Measurements from ENCODE around the gene ATF7. TPM values are rescaled to one million over a fixed set of nuclear protein-coding genes. Genes with fewer than 3 reads are reported as not detected.

The ATF7 gene
- total RNA-seq, 4 donors from 2014 or later = 25.6 to 38.0 (median 29.8) TPM

- Histone ChIP-seq H3K9me3 (no peaks in the 10 kb centered on the region), H3K36me3 (no peaks in the 10 kb centered on the region)
- no peak for DNase-seq
Measured at GRCh38 chr12:53627919-53628318, 1.7 kb upstream of the ATF7 start.

DNA sequence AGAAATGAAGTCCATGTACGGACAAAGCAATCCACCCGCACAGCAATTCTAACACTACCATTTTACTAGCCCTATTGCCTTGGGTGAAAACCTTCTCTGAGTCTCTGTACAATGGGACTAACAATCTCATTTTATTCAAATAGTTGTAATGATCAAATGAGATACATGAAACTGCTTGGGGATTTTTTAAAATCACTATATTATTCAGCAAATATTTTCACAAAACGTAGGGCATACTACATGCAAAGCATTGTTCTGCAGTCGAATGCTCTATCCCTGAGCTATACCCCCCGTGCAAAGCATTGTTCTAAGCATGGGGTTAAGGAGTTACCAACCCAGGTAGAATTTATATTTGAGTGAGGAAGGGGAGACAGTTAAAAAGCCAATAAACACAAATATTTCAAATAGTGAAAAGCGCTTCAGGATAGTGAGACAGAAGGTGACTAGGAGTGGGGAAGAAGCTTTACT, 554 bp upstream of the ATF7 start:
- TF ChIP-seq, protein P1, sequence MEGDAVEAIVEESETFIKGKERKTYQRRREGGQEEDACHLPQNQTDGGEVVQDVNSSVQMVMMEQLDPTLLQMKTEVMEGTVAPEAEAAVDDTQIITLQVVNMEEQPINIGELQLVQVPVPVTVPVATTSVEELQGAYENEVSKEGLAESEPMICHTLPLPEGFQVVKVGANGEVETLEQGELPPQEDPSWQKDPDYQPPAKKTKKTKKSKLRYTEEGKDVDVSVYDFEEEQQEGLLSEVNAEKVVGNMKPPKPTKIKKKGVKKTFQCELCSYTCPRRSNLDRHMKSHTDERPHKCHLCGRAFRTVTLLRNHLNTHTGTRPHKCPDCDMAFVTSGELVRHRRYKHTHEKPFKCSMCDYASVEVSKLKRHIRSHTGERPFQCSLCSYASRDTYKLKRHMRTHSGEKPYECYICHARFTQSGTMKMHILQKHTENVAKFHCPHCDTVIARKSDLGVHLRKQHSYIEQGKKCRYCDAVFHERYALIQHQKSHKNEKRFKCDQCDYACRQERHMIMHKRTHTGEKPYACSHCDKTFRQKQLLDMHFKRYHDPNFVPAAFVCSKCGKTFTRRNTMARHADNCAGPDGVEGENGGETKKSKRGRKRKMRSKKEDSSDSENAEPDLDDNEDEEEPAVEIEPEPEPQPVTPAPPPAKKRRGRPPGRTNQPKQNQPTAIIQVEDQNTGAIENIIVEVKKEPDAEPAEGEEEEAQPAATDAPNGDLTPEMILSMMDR (IDR thresholded peaks at IDR 0.05) = no peak
- TF ChIP-seq POLR2A (IDR thresholded peaks at IDR 0.05) = no peak
- DNase-seq = no peak
- H3K27ac ChIP-seq = peak overlapping the region; percentile 82 to 96 (median 89)
- no peaks in the 10 kb centered on the region for H3K9me3 ChIP-seq
- H3K4me3 ChIP-seq = peak overlapping the region; percentile 53 to 88 (median 62)
- H3K4me1 ChIP-seq = peaks cover 0 to 21% (median 4%) of the 10 kb centered on the region in 4 donors
- H3K36me3 ChIP-seq = no peaks in the 10 kb centered on the region
- no peaks in the 10 kb centered on the region for H3K27me3 ChIP-seq

More at GRCh38 chr12:53627919-53628318, 1.7 kb upstream of the ATF7 start:
- H3K4me3 ChIP-seq = no peak overlapping the region
- TF ChIP-seq, protein P1 (IDR thresholded peaks at IDR 0.05) = no peak
- TF ChIP-seq POLR2A (IDR thresholded peaks at IDR 0.05) = no peak
- H3K27ac ChIP-seq = no peak overlapping the region
- H3K4me1 ChIP-seq = peaks cover 0 to 21% (median 4%) of the 10 kb centered on the region in 4 donors
- no peaks in the 10 kb centered on the region for H3K27me3 ChIP-seq

DNA sequence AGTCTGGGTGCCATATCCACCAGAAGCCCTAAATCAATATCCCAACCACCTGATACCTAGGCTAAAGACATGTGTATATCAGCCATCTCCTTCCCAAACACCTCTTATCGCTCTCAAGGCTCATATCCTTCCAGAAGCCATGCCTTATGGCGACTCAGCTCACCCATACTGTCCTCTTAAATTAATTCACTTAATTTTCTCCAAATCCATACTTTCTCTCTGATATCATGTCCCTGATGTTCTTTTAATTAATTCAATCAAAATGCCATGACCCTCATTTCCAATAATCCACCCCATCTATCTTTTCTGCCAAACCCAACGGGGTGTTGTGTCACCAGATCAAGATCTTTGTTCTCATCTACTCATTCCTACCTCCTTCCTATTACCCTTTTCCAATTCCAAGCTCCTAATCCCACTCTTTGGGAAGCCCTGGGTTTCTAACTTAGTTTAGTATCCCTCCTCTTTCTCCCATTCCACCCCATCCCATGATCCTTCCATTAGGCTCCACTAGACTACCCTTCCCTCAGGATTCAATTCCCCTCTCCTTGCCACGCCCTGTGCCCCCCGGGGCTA, 723 bp downstream of the ATF7 start:
- Histone ChIP-seq H3K27me3 (no peaks in the 10 kb centered on the region), H3K4me3 (peak overlapping the region; percentile 53 to 88 (median 62)), H3K4me1 (peaks cover 0 to 21% (median 4%) of the 10 kb centered on the region in 4 donors), H3K9me3 (no peaks in the 10 kb centered on the region), H3K36me3 (no peaks in the 10 kb centered on the region), H3K27ac (peak overlapping the region; percentile 82 to 96 (median 89))
- DNase-seq = no peak
- TF ChIP-seq POLR2A (IDR thresholded peaks at IDR 0.05) = no peak
- TF ChIP-seq, protein P1 (IDR thresholded peaks at IDR 0.05) = no peak

DNA sequence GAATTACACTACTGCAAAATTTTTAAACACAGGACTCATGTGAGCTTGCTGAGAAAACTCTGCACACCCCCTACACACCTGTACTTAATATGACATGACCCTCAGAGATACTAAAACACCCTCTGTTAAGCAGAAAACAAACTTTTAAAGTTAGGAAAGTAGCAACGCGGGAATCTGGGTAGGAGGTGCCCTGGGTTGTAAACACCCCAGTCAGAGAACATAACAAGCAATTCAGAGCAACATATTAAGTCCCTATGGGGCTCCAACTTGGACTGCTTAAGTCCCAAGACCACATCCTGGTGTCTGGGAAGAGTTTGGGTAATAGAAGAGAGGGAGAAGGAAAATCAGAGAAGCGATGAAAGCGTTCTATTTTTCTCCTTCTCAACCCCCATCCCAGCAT, 1.2 kb downstream of the ATF7 start:
- no peak for TF ChIP-seq POLR2A (IDR thresholded peaks at IDR 0.05)
- H3K9me3 ChIP-seq = no peaks in the 10 kb centered on the region
- peaks cover 0 to 21% (median 4%) of the 10 kb centered on the region in 4 donors for H3K4me1 ChIP-seq
- H3K4me3 ChIP-seq = peak overlapping the region; percentile 53 to 88 (median 62)
- DNase-seq = no peak
- H3K36me3 ChIP-seq = no peaks in the 10 kb centered on the region
- no peaks in the 10 kb centered on the region for H3K27me3 ChIP-seq
- H3K27ac ChIP-seq = peak overlapping the region; percentile 82 to 96 (median 89)

- Histone ChIP-seq H3K9me3 (no peaks in the 10 kb centered on the region), H3K36me3 (no peaks in the 10 kb centered on the region), H3K4me1 (peaks cover 0 to 23% (median 4%) of the 10 kb centered on the region in 4 donors), H3K27me3 (no peaks in the 10 kb centered on the region), H3K4me3 (peak overlapping the region in 2 of 4 donors; percentile 66 to 88), H3K27ac (peak overlapping the region in 3 of 4 donors; percentile 89 to 96 (median 89))
- TF ChIP-seq, protein P1 (IDR thresholded peaks at IDR 0.05) = no peak
- TF ChIP-seq POLR2A (IDR thresholded peaks at IDR 0.05) = no peak
- DNase-seq = no peak
Measured at GRCh38 chr12:53624458-53624857, 1.7 kb downstream of the ATF7 start.

DNA sequence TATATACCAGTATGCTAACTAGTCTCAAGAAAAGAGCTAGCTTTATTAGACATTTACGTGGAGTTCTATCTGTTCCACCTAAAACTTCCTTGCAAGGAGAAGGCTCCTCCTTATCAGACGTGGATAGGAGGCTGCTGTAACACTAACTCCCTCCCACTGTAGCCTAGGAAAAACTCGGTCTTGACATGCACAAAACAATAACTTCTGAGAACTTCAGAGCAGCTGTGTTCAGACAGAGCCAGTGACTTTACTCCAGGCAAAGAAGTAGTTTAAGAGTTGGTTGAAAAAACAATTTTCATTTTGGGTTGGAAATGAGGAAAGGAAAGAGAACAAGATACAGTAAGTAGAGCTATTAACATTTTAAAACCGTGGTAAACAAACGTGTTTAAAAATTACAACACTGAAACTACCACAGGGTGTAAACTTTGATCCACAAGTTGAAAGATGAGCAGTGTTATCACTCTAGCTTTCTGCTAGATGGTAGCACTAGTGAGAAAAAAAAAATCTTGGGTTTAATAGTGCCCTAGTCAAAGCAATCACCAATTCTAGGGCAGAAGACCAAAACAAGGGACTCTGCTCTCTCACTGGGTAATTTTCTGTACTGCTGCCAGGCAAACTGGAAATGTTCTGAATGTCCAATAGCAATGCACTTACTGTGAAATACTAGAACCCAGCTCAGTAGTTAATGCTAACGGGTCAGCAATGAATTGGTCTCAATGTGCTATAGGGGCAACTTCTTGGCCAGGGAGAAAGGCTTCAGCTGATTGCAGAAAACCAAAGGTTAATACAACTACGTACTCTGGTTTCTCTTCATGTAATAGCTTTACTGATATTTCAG, 2.4 kb downstream of the ATF7 start:
- Histone ChIP-seq H3K4me1 (peaks cover 0 to 28% (median 4%) of the 10 kb centered on the region in 4 donors), H3K27me3 (no peaks in the 10 kb centered on the region), H3K36me3 (no peaks in the 10 kb centered on the region), H3K9me3 (no peaks in the 10 kb centered on the region), H3K4me3 (peak overlapping the region in 2 of 4 donors; percentile 66 to 88), H3K27ac (peak overlapping the region in 3 of 4 donors; percentile 25 to 96 (median 89))
- DNase-seq = no peak
- TF ChIP-seq POLR2A (IDR thresholded peaks at IDR 0.05) = no peak
- TF ChIP-seq, protein P1 (IDR thresholded peaks at IDR 0.05) = no peak
